Measurements from ENCODE around the gene KSR1. TPM values are rescaled to one million over a fixed set of nuclear protein-coding genes. Genes with fewer than 3 reads are reported as not detected.
"Not testable (repeated sequence)": the region's sequence is repeated elsewhere in the genome, so short reads cannot be mapped to it uniquely, and the experiment has no call there.

The KSR1 gene
- total RNA-seq, 1 experiment from 2014 or later = 11.7 TPM

DNA sequence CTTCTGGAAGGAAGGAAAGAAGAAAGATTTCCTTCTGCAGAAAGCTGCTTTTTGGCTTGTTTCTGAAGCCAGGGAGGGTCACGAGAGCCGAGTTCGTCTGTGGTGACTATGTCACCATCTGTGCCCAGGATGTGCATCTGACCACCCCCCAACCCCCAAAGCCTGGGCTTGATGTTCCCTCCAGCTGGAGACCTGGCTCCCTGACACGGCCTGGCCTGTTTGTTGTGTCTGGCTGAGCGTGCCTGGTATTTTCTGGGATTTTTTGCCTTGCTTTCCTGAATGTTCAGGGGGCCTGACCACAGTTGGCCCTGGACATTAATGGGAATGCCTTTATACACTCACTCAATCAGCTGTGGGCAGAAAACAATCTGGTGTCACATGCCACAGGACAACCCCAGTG is 213.6 kb downstream of the KSR1 start:
- DNase-seq (ENCODE audit: extremely low read depth, low read depth) = no peak

DNA sequence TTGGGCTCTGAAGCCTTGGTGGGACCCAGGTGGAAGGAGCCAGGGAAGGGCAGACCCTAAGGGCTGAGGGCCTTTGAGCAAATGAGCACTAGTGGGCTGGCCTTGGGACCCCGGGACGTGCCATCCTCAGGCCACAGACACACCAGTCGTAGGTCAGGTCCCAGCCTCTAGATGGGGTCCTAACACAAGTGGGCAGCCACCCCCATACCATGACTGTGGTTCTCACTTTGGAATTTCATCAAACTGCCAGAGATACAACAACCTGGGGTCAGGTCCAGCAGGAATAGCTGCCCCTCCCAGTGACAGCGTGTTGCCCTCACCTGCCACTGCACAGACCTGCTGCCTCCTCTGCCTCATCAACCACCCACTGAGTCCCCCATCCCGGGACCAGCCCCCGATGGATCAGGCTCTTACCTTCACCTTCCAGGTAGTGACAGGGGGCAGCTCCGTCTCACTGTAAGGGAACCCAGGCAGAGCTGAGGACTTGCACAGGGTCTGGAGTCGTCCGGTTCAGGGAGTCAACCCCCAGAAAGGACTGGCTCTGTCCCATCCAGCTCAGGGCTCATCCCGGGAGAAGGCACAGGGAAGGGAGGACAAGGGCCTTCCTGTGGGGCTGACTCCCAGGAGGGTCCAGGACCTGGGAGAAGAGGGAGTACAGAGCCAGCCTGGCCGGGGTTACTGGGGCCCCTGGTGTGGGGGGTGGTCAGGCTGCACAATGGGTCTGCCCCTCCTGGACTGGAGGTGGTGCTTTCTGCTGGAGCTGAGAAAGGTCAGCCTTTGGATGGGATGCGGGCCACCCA is 214.7 kb downstream of the KSR1 start:
- no peak for DNase-seq (ENCODE audit: extremely low read depth, low read depth)

DNA sequence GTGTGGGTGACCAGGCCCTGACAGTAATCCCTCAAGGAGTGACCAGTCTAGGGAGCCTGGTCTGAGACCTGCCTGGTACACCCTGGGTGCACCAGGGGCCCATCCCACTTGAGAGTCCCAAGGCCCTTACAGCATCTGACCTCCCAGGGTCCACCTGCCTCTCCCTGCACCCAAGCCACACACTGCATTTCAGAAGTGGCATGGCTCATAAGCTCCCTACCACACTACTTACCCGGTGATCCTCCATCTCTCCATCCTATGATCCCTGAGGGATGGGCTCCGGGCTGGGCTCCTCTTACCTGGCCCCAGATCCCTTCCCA is 215.3 kb downstream of the KSR1 start:
- DNase-seq (ENCODE audit: extremely low read depth, low read depth) = no peak

DNA sequence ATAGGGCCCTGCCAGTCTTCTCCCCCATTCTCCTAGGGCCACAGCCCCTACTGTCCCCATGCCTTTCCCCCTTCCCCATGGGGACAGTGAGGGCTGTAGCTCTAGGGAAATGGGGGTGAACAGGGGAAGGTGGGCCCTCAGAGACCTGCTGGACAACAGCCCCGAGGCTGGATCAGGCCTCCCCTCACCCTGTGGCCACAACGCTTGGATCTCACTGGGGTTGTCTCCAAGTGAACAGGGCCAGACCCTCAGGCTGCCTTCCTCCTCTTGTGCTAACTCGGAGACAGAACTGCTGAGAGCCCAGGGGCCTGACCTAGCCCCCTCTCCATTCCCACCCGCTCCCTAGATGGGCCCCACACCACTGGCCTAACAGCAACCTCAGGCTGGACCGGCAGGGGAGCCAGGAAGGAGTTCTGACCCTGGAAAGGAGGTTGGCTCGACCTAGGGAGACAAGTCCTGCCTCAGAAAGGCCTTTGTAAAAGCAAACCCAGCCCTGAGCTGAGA is 215.8 kb downstream of the KSR1 start:
- not testable (repeated sequence) for DNase-seq (ENCODE audit: extremely low read depth, low read depth)

DNA sequence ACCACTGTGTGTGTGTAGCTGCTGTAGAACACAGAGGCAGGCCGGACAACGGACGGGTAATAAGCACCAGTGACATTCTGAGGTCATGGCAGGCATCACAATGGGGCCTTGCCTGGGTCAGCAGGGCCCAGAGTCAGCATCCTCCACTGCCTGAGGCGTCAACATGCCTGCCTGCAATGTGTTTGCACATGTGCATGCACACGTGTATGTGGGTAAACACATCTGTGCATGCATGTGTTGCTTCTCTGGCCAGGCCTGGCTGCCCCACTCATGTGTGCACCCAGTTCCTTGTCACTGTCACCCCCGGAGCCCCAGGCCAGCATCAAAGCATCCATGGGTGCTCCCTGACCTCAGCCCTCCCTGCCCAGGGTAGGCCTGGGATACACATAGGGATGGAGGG is 218.1 kb downstream of the KSR1 start:
- no peak for DNase-seq (ENCODE audit: extremely low read depth, low read depth)

Small RNA genes within 50 kb of the gene (small RNA-seq; reads per million reads assigned to genes)
- 0 reads per million in 2 experiments for gene AC015688.5

Other genes with a start within 250 kb of the KSR1 start
- 143 and 153 TPM in 2 replicates for gene WSB1, start 162.3 kb upstream of the KSR1 start, total RNA-seq (2014; rRNA removed; shearing (Covaris generic))
- gene LGALS9, start 174.7 kb downstream of the KSR1 start, total RNA-seq (2014; rRNA removed; shearing (Covaris generic)) = 0.14 and 0.25 TPM in 2 replicates